GM23338 (cell line): ENCODE results near the gene SRSF8. TPM values are rescaled to one million over a fixed set of nuclear protein-coding genes. Genes with fewer than 3 reads are reported as not detected.

Experiments
- ATAC-seq: fragments of 200-7000 bp; cut with Tn5 transposase; 3 replicates; pipeline ENCODE4 v1.9.1; 2020
- DNase-seq: peaks from one replicate; pipeline ENCODE4 v3.0.0-alpha.2; 2015; ENCODE audit warnings: low spot score
- H2AFZ ChIP-seq: fragments of 200-600 bp; sonication (generic); 2 replicates; pipeline ENCODE4 v1.8.0; 2016; ENCODE audit warnings: antibody characterized with exemption, mild to moderate bottlenecking, moderate library complexity
- H3F3A ChIP-seq: fragments of 200-600 bp; sonication (generic); replicated peaks from 2 replicates; pipeline ENCODE4 v1.8.0; 2017; ENCODE audit warnings: antibody characterized with exemption, mixed run types, low read depth
- H3K27ac ChIP-seq: fragments of 200-600 bp; sonication (generic); 2 replicates; pipeline ENCODE4 v1.6.1; 2016; ENCODE audit warnings: low read depth
- H3K27me3 ChIP-seq: fragments of 200-600 bp; sonication (generic); 2 replicates; pipeline ENCODE4 v1.8.0; 2016; ENCODE audit warnings: mild to moderate bottlenecking, mixed run types, moderate library complexity; ENCODE audit not compliant: insufficient read depth
- H3K36me3 ChIP-seq: fragments of 200-600 bp; sonication (generic); 2 replicates; pipeline ENCODE4 v1.8.0; 2016; ENCODE audit warnings: mild to moderate bottlenecking; ENCODE audit not compliant: insufficient read depth
- H3K4me1 ChIP-seq: fragments of 200-600 bp; sonication (generic); 2 replicates; pipeline ENCODE4 v1.8.0; 2016; ENCODE audit warnings: mild to moderate bottlenecking, moderate library complexity; ENCODE audit not compliant: insufficient read depth
- H3K4me2 ChIP-seq: fragments of 200-600 bp; sonication (generic); 2 replicates; pipeline ENCODE4 v1.7.1; 2017; ENCODE audit warnings: mixed run types
- H3K4me3 ChIP-seq: fragments of 200-600 bp; sonication (generic); 2 replicates; pipeline ENCODE4 v1.6.1; 2016; ENCODE audit warnings: mixed run types
- H3K79me2 ChIP-seq: fragments of 200-600 bp; sonication (generic); replicated peaks from 2 replicates; pipeline ENCODE4 v1.8.0; 2017; ENCODE audit warnings: mild to moderate bottlenecking; ENCODE audit not compliant: insufficient read depth
- H3K9me2 ChIP-seq: fragments of 200-600 bp; sonication (generic); 2 replicates; pipeline ENCODE4 v1.8.0; 2017; ENCODE audit not compliant: insufficient read depth
- H4K20me1 ChIP-seq: fragments of 200-600 bp; sonication (generic); replicated peaks from 2 replicates; pipeline ENCODE4 v1.8.0; 2017; ENCODE audit warnings: mild to moderate bottlenecking; ENCODE audit not compliant: insufficient read depth
- H3K27ac Mint-ChIP-seq: 2 replicates; pipeline ENCODE4 v1.8.0; 2020; ENCODE audit warnings: inconsistent platforms, mild to moderate bottlenecking, moderate library complexity, mixed read lengths
- H3K27me3 Mint-ChIP-seq: 3 replicates; pipeline ENCODE4 v1.8.0; 2022; ENCODE audit warnings: low read depth, mild to moderate bottlenecking, moderate library complexity, mixed read lengths, inconsistent platforms; ENCODE audit not compliant: insufficient read depth, poor library complexity
- H3K36me3 Mint-ChIP-seq: 3 replicates; pipeline ENCODE4 v1.8.0; 2021; ENCODE audit warnings: low read depth, mild to moderate bottlenecking, inconsistent platforms, moderate library complexity, mixed read lengths
- H3K4me1 Mint-ChIP-seq: 3 replicates; pipeline ENCODE4 v1.8.0; 2020; ENCODE audit warnings: mild to moderate bottlenecking, inconsistent platforms, mixed read lengths
- H3K4me3 Mint-ChIP-seq: 3 replicates; pipeline ENCODE4 v1.8.0; 2021; ENCODE audit warnings: moderate library complexity, mild to moderate bottlenecking, inconsistent platforms, mixed read lengths
- H3K9me3 Mint-ChIP-seq: 3 replicates; pipeline ENCODE4 v1.8.0; 2020; ENCODE audit warnings: moderate library complexity, mild to moderate bottlenecking, inconsistent platforms, mixed read lengths
- CTCF ChIP-seq, 2 experiments: fragments of 200-600 bp in 1 of 2; sonication (generic) in 1 of 2; conservative IDR thresholded peaks; 2 replicates each; pipeline versions ENCODE4 v1.5.1 to v1.6.1; 2016 to 2017; ENCODE audit warnings: antibody characterized with exemption in 2 of 2, low read depth in 2 of 2, mild to moderate bottlenecking in 2 of 2, moderate library complexity in 1 of 2
- ETS1 ChIP-seq: IDR thresholded peaks from 2 replicates; pipeline ENCODE4 v1.6.1; 2016; ENCODE audit warnings: antibody characterized with exemption
- JUNB ChIP-seq: IDR thresholded peaks from one replicate; pipeline ENCODE4 v1.6.1; 2016; ENCODE audit warnings: antibody characterized with exemption; ENCODE audit not compliant: unreplicated experiment
- NANOG ChIP-seq: IDR thresholded peaks from 2 replicates; pipeline ENCODE4 v1.6.1; 2016; ENCODE audit warnings: antibody characterized with exemption, borderline replicate concordance
- POLR2AphosphoS5 ChIP-seq: IDR thresholded peaks from 2 replicates; pipeline ENCODE4 v1.6.1; 2016; ENCODE audit warnings: antibody characterized with exemption, low read depth
- REST ChIP-seq: IDR thresholded peaks from one replicate; pipeline ENCODE4 v1.6.1; 2018; ENCODE audit warnings: antibody characterized with exemption; ENCODE audit not compliant: unreplicated experiment
- ZNF114 ChIP-seq: fragments of 250-450 bp; sonication (Bioruptor Pico); IDR thresholded peaks from 2 replicates; pipeline ENCODE4 v1.5.0; 2020; ENCODE audit warnings: mild to moderate bottlenecking, moderate library complexity
- ZNF462 ChIP-seq: fragments of 250-450 bp; sonication (Bioruptor Pico); IDR thresholded peaks from 2 replicates; pipeline ENCODE4 v1.5.0; 2020; ENCODE audit warnings: mild to moderate bottlenecking, moderate library complexity
- polyA plus RNA-seq: library from polyadenylated mRNA; unstranded; fragments of >200 nt; fragmentation: Nextera tagmentation; extraction: Ambion mirVana; gene quantifications from 2 replicates; pipeline ENCODE4 v1.2.1, GENCODE V29; 2016
- total RNA-seq: library from RNA; depleted of rRNA; stranded (reverse); fragments of >200 nt; shearing (Covaris generic); gene quantifications from 2 replicates; pipeline ENCODE4 v1.2.3, GENCODE V29; 2014

SRSF8 gene
- total and polyA plus RNA-seq, 2 experiments from 2014 or later: 12.6 to 19.9 TPM

- H3K4me1 Mint-ChIP-seq: peaks cover 1% of the 10 kb centered on the region
- no peak overlapping the region for H3K27ac Mint-ChIP-seq
- TF ChIP-seq REST: no peak
- TF ChIP-seq POLR2AphosphoS5: no peak
- TF ChIP-seq JUNB: no peak
- TF ChIP-seq ZNF114 (CRISPR knock-in tag): no peak
- TF ChIP-seq ETS1: no peak
- no peak for TF ChIP-seq ZNF462
- TF ChIP-seq CTCF (conservative IDR thresholded peaks at IDR 0.05; ENCODE audit: low read depth in 2 of 2): no peak
- TF ChIP-seq NANOG: no peak
- H3F3A ChIP-seq: no peaks in the 10 kb centered on the region
- H3K9me3 Mint-ChIP-seq: no peaks in the 10 kb centered on the region
- H3K4me3 Mint-ChIP-seq: no peak overlapping the region
- H3K27me3 ChIP-seq: no peaks in the 10 kb centered on the region
- DNase-seq: no peak
- no peaks in the 10 kb centered on the region for H3K36me3 Mint-ChIP-seq
- no peak overlapping the region for H3K4me2 ChIP-seq
- no peak overlapping the region for H2AFZ ChIP-seq
- H3K4me3 ChIP-seq: no peak overlapping the region
- H3K9me2 ChIP-seq: no peaks in the 10 kb centered on the region
- no peak overlapping the region for H3K27ac ChIP-seq
- ATAC-seq: no peak
- peaks cover 7% of the 10 kb centered on the region for H3K27me3 Mint-ChIP-seq
- no peaks in the 10 kb centered on the region for H3K36me3 ChIP-seq
- H3K79me2 ChIP-seq: no peaks in the 10 kb centered on the region
- H3K4me1 ChIP-seq: no peaks in the 10 kb centered on the region
- H4K20me1 ChIP-seq: no peaks in the 10 kb centered on the region
These were observed 35.2 kb downstream of the SRSF8 start for GRCh38 chr11:95101935-95102334.
